ENCODE data around the gene CDH15.

The CDH15 gene, protein sequence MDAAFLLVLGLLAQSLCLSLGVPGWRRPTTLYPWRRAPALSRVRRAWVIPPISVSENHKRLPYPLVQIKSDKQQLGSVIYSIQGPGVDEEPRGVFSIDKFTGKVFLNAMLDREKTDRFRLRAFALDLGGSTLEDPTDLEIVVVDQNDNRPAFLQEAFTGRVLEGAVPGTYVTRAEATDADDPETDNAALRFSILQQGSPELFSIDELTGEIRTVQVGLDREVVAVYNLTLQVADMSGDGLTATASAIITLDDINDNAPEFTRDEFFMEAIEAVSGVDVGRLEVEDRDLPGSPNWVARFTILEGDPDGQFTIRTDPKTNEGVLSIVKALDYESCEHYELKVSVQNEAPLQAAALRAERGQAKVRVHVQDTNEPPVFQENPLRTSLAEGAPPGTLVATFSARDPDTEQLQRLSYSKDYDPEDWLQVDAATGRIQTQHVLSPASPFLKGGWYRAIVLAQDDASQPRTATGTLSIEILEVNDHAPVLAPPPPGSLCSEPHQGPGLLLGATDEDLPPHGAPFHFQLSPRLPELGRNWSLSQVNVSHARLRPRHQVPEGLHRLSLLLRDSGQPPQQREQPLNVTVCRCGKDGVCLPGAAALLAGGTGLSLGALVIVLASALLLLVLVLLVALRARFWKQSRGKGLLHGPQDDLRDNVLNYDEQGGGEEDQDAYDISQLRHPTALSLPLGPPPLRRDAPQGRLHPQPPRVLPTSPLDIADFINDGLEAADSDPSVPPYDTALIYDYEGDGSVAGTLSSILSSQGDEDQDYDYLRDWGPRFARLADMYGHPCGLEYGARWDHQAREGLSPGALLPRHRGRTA

GRCh38 chr16:89171216-89172170, at the start of gene CDH15:
CDH15 (plus strand) TSS chr16:89171748; CDS start chr16:89171832, 84 bp downstream.
- peak in 50 of 51 donors; percentile 11 to 90 (median 71) for DNase-seq

DNA sequence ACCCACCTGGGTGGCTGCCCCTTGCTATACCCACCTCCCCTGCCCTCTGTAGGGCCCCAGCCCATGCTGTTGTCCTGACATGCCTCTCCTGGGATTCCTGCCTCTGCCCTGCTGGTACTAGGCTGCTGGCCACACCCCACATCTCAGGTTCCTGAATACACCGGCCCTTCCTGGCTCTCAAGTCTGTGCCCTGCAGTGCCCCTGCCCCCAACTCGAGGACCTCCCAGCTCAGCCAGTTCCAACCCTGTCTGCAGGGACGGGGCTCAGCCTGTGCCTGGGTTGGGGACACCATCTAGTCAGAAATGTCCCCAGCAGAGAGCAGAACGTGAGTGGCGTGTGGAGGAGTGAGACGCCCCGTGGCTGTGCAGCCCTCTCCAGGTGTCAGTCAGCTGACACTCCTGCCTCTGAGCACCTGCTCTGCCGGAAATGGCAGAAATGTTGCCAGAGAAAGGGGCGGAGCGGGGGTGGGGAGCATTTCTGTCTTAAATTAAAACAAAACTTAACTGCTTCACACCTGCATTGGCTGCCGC, 49.2 kb upstream of the CDH15 start:
- DNase-seq: peak in 1 of 51 donors; percentile 3

DNA sequence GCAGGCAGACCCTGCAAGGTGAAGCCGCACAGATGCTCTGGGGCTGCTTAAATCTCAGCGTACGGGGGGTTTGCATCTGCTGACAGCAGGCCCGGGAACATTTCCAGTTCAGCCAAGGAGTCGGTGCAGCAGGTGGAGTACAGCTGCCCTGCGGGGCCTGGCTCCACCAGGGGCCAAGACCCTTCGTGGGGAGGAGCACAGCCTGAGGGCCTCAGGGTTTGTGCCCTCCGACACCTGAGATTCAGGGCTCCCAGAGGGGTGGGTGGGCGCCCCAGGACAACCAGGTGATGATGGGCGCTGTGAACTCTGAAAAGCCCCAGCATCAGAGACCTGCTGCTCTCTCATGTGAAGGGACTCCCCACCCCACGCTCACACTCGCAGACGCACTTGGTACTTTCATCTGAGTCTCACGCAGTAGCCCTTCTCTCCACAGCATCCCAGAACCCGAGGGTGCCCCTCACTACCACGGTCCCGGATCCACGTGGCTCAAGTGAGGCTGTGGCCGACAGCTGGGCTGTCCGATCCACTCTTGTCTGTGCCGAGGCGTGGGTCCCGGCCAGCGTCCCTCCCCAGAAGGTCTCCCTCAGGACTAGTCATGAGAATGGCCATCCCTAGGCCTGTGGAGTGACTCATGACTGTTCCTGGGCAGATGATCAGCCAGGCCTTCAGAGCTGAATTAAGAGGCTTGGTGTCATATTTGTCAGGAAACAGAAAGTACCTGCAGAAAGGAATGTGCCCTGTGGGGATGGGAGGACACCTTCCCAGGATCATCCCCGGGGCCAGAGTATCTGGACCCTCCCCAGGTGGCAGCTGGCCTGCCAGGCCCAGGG, 48.3 kb upstream of the CDH15 start:
- no peak for DNase-seq

- DNase-seq: no peak
These were observed 47.8 kb upstream of the CDH15 start for GRCh38 chr16:89123831-89124100.

GRCh38 chr16:89129378-89129777, 42.2 kb upstream of the CDH15 start:
- no peak for DNase-seq

- DNase-seq: no peak
These were observed 41.1 kb upstream of the CDH15 start for GRCh38 chr16:89130448-89130847.

GRCh38 chr16:89131783-89132182, 39.8 kb upstream of the CDH15 start:
- no peak for DNase-seq

- DNase-seq: no peak
These were observed 39.1 kb upstream of the CDH15 start for GRCh38 chr16:89132194-89133005.

GRCh38 chr16:89133457-89134127, 38.0 kb upstream of the CDH15 start:
- DNase-seq: no peak

- DNase-seq: no peak
These were observed 37.3 kb upstream of the CDH15 start for GRCh38 chr16:89134269-89134668.

DNA sequence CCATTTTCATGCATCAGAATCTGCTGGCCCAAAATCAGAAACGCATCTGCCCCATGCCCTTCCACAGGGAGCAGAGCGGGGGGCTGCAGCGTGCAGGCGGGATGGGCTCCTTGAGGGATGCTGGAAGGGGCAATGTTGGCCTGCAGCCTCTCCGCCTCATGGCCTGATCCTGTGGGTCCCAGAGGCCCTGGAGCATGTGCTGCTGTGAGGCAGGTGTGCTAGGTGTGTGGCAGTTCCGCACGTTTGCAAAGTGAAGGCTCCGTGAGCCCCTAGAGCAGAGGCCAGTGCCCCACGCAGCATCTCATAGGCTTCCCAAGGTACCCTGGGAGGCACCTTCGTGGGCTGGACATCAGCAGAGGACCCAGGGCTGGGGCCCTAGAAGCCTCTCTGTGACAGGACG, 36.4 kb upstream of the CDH15 start:
- no peak for DNase-seq

DNA sequence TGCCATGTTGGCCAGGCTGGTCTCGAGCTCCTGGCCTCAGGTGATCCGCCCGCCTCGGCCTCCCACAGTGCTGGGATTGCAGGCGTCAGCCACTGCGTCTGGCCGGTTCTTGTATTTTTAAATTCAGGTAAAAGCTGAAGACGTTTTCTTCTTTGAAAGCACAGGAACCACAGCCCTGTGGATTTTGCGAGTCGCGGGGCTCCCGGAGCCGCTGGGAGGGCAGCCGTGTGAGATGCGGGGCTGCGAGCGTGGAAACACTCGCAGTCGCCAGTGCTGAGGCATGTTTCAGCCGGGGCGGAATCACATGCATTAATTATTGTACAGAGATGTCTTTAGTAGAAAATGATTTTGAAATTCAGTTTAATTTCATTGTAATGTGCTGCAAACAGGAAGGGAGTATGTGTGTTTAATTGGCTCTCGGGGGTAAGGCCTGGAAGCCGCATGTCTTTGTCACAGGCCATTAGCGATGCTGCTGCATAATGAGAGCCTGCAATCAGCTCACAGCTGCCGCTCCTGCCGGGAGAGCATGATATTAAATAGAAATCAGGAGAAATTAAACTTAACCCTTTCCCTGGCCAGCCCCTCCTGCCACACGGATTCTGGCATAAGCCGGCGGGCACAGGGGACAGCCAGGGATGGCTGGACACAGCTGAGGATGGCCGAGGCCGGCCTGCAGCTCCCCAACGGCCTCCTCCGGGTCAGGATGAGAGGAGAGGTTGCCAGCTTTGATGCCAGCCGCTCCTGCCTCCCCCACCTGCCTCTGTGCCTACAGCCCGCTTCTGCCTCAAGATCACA, 35.4 kb upstream of the CDH15 start:
- DNase-seq: peak in 3 of 51 donors; percentile 9 to 27 (median 18)

DNA sequence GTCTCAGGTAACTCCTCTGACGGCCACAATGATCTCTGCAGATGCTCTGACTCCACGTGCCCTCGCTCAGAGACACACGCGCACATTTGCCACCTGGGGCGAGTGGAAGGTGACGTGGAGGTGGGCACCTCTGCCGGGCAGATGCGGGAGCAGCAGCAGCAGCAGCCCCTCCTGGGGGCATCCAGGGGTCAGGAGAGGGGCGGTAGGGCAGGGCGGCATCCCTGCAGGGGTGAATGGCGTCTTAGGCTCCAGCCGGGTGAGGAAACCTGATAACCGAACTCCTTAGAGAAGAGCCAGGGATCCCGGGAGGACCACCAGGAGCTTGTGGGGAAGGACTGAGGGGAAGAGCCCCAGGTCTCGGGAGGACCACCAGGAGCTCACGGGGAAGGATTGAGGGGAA, 34.6 kb upstream of the CDH15 start:
- DNase-seq: no peak

DNA sequence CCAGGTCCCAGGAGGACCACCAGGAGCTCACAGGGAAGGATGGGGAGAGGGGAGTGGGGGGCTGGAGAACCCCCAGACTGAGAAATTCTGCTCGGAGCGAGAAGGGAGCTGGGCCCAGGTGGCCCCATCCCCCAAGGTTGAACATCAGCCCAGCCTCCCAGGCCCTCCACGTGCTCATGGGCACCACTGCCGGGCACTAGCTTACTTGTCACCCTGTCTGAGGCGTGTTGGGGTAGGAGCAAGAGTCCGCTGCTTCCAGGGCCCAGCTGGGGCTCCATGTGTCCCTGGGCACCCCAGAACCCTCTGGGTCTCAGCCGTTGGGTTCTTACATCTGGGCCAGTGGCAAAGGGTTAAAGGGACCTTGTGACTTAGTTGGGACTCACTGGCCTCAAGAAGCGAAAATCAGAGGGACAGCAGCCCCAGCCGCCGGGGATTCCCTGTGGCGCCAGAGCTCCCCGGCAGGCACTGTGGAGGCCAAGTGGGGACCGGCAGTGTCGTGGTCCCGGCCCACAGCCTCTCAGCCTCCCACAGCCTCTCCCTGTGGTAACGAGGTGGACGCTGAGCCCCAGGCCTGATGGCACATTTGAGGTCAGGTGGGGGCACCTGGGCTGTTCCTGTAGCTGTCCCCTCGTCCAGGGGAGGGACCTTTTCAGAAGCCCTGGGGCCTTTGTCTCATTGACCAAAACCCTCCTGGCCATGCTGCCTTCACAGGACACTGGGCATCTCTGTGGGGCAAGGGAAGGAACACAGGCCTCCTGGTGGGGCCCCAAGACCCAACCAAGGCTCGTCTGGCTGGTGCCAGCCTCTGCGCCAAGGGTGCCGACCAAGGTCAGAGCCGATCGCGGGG, 33.7 kb upstream of the CDH15 start:
- DNase-seq: no peak

DNA sequence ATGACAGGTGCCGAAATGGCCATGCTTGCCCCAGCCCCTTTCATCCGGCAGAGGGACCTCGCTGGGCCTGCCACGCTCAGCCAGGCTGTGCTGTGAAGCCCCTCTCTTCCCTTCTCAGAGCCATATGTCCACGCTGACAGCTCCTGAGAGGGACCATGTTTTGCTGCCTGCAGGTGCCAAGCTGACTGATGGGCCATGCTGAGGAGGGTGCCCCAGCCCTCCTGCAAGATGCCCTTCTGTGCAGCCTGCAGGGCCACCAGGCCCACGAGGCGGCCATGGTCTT, 33.1 kb upstream of the CDH15 start:
- DNase-seq: no peak

- DNase-seq: no peak
These were observed 32.6 kb upstream of the CDH15 start for GRCh38 chr16:89138843-89139520.

- DNase-seq: no peak
These were observed 31.6 kb upstream of the CDH15 start for GRCh38 chr16:89139907-89140361.
